Raji (cell line): ENCODE results near the gene PCMTD2.

Experiments used
- POLR2A ChIP-seq: IDR thresholded peaks from 2 replicates; pipeline ENCODE4 v1.6.1; 2011; ENCODE audit warnings: low read depth, low read length, control low read depth; ENCODE audit not compliant: insufficient read depth

PCMTD2 gene

GRCh38 chr20:64220420-64220819 is 35.1 kb upstream of the PCMTD2 start:
- TF ChIP-seq POLR2A, result no peak

GRCh38 chr20:64220891-64221527 is 34.5 kb upstream of the PCMTD2 start:
- no peak for TF ChIP-seq POLR2A

GRCh38 chr20:64222291-64222735 is 33.2 kb upstream of the PCMTD2 start:
- no peak for TF ChIP-seq POLR2A

GRCh38 chr20:64222851-64223525 is 32.6 kb upstream of the PCMTD2 start:
- no peak for TF ChIP-seq POLR2A

GRCh38 chr20:64223526-64224067 is 32.0 kb upstream of the PCMTD2 start:
- TF ChIP-seq POLR2A, result no peak

- TF ChIP-seq POLR2A, result no peak
Observed at GRCh38 chr20:64224351-64225170, 31.0 kb upstream of the PCMTD2 start.

GRCh38 chr20:64225171-64225595 is 30.4 kb upstream of the PCMTD2 start:
- no peak for TF ChIP-seq POLR2A

GRCh38 chr20:64225828-64226598 is 29.5 kb upstream of the PCMTD2 start:
- TF ChIP-seq POLR2A, result no peak

- no peak for TF ChIP-seq POLR2A
Observed at GRCh38 chr20:64226686-64227580, 28.6 kb upstream of the PCMTD2 start.

- no peak for TF ChIP-seq POLR2A
Observed at GRCh38 chr20:64228086-64228653, 27.4 kb upstream of the PCMTD2 start.

- TF ChIP-seq POLR2A, result no peak
Observed at GRCh38 chr20:64228751-64229506, 26.6 kb upstream of the PCMTD2 start.

- no peak for TF ChIP-seq POLR2A
Observed at GRCh38 chr20:64229507-64230061, 26.0 kb upstream of the PCMTD2 start.
